NCI-H510A (cell line): ENCODE data around the gene CAMK2B.

Source experiments
- DNase-seq: peaks from one replicate; lab custom pipeline; 2025; lab: John Stamatoyannopoulos, UW

Gene CAMK2B

GRCh38 chr7:44256459-44256858, 68.9 kb downstream of the CAMK2B start:
- DNase-seq = no peak

GRCh38 chr7:44251881-44252280, 73.5 kb downstream of the CAMK2B start:
- no peak for DNase-seq

GRCh38 chr7:44251269-44251668, 74.1 kb downstream of the CAMK2B start:
- DNase-seq = no peak

- no peak for DNase-seq
Observed at GRCh38 chr7:44249639-44250234, 75.7 kb downstream of the CAMK2B start.

- DNase-seq = no peak
Observed at GRCh38 chr7:44247868-44248651, 77.3 kb downstream of the CAMK2B start.

GRCh38 chr7:44246396-44247113, 78.8 kb downstream of the CAMK2B start:
- no peak for DNase-seq

- no peak for DNase-seq
Observed at GRCh38 chr7:44244282-44244681, 81.1 kb downstream of the CAMK2B start.

- DNase-seq = no peak
Observed at GRCh38 chr7:44242091-44242490, 83.3 kb downstream of the CAMK2B start.

- DNase-seq = peak; percentile 65
Observed at GRCh38 chr7:44240983-44241510, 84.3 kb downstream of the CAMK2B start.

- DNase-seq = no peak
Observed at GRCh38 chr7:44240376-44240775, 85.0 kb downstream of the CAMK2B start.

- DNase-seq = no peak
Observed at GRCh38 chr7:44239361-44239760, 86.0 kb downstream of the CAMK2B start.

GRCh38 chr7:44238116-44238695, 87.2 kb downstream of the CAMK2B start:
- no peak for DNase-seq

- DNase-seq = no peak
Observed at GRCh38 chr7:44237696-44238095, 87.7 kb downstream of the CAMK2B start.

- DNase-seq = peak; percentile 15
Observed at GRCh38 chr7:44236333-44236728, 89.1 kb downstream of the CAMK2B start.

- no peak for DNase-seq
Observed at GRCh38 chr7:44235582-44236332, 89.6 kb downstream of the CAMK2B start.

GRCh38 chr7:44235066-44235465, 90.3 kb downstream of the CAMK2B start:
- no peak for DNase-seq

GRCh38 chr7:44232901-44233715, 92.3 kb downstream of the CAMK2B start:
- DNase-seq = no peak

- no peak for DNase-seq
Observed at GRCh38 chr7:44232396-44232795, 93.0 kb downstream of the CAMK2B start.

GRCh38 chr7:44231088-44231487, 94.3 kb downstream of the CAMK2B start:
- DNase-seq = no peak

GRCh38 chr7:44230286-44230685, 95.1 kb downstream of the CAMK2B start:
- DNase-seq = no peak
